CD4-positive, alpha-beta T cell treated with Interleukin-15 for 4 hours (primary cell): ENCODE data around the gene SLC27A3.

Source experiments
- DNase-seq: peaks from one replicate; pipeline ENCODE4 v3.0.0-alpha.2; 2020; ENCODE audit warnings: low spot score

The SLC27A3 gene

GRCh38 chr1:153774780-153775457 lies at the start of gene SLC27A3:
TSS of gene SLC27A3 (plus strand) at chr1:153775407. CDS start at chr1:153775498, 91 bp downstream.
- DNase-seq = peak; percentile 15

- DNase-seq = peak; percentile 100
Measured at GRCh38 chr1:153727463-153728304, 47.5 kb upstream of the SLC27A3 start, which contains the start of gene INTS3. TSS of gene INTS3 (plus strand) at chr1:153728050. CDS start at chr1:153728635, 585 bp downstream.

- DNase-seq = peak; percentile 9
Measured at GRCh38 chr1:153728305-153729066, 46.7 kb upstream of the SLC27A3 start.

GRCh38 chr1:153730468-153730988 lies 44.7 kb upstream of the SLC27A3 start:
- no peak for DNase-seq

- DNase-seq = no peak
Measured at GRCh38 chr1:153733970-153734369, 41.2 kb upstream of the SLC27A3 start.

- no peak for DNase-seq
Measured at GRCh38 chr1:153734396-153735089, 40.7 kb upstream of the SLC27A3 start.

- DNase-seq = no peak
Measured at GRCh38 chr1:153735090-153735420, 40.2 kb upstream of the SLC27A3 start.

- DNase-seq = no peak
Measured at GRCh38 chr1:153741986-153742385, 33.2 kb upstream of the SLC27A3 start.

- no peak for DNase-seq
Measured at GRCh38 chr1:153742411-153743142, 32.6 kb upstream of the SLC27A3 start.

- DNase-seq = no peak
Measured at GRCh38 chr1:153745417-153745816, 29.8 kb upstream of the SLC27A3 start.

GRCh38 chr1:153746174-153746573 lies 29.0 kb upstream of the SLC27A3 start:
- DNase-seq = no peak

GRCh38 chr1:153748903-153749302 lies 26.3 kb upstream of the SLC27A3 start:
- DNase-seq = no peak

GRCh38 chr1:153749408-153750005 lies 25.7 kb upstream of the SLC27A3 start:
- peak; percentile 84 for DNase-seq

- no peak for DNase-seq
Measured at GRCh38 chr1:153750026-153750995, 24.9 kb upstream of the SLC27A3 start.

- no peak for DNase-seq
Measured at GRCh38 chr1:153752072-153752471, 23.1 kb upstream of the SLC27A3 start.

- DNase-seq = no peak
Measured at GRCh38 chr1:153752571-153753195, 22.5 kb upstream of the SLC27A3 start.

GRCh38 chr1:153754266-153754665 lies 20.9 kb upstream of the SLC27A3 start:
- no peak for DNase-seq

GRCh38 chr1:153760440-153760839 lies 14.8 kb upstream of the SLC27A3 start:
- no peak for DNase-seq
